CD14-positive monocyte (primary cell): ENCODE data around the gene SIK2. TPM values are rescaled to one million over a fixed set of nuclear protein-coding genes. Genes with fewer than 3 reads are reported as not detected.

Experiments
- DNase-seq, 3 donors: peaks; one replicate each; pipeline ENCODE4 v3.0.0-alpha.2; 2011 to 2022
- H2AFZ ChIP-seq: 2 replicates; pipeline ENCODE4 v1.6.0; 2012; ENCODE audit warnings: mild to moderate bottlenecking, low read depth, low read length, inconsistent platforms; ENCODE audit not compliant: insufficient read depth, poor library complexity, severe bottlenecking
- H3K27ac ChIP-seq, 2 donors: 1 replicate in 1 of 2; 2 replicates in 1 of 2; pipeline ENCODE4 v1.5.1; 2012 to 2013; ENCODE audit warnings: low read length in 2 of 2, control low read depth in 1 of 2, inconsistent platforms in 1 of 2, low read depth in 1 of 2, mild to moderate bottlenecking in 1 of 2
- H3K27me3 ChIP-seq, 2 donors: one replicate each; pipeline versions ENCODE4 v1.6.0 to v1.6.1; 2011 to 2013; ENCODE audit warnings: low read length in 2 of 2; ENCODE audit not compliant: control insufficient read depth in 2 of 2, insufficient read depth in 2 of 2
- H3K36me3 ChIP-seq, 2 donors: replicated peaks in 1 of 2; 1 replicate in 1 of 2; 2 replicates in 1 of 2; pipeline versions ENCODE4 v1.5.1 to v1.6.1; 2012 to 2013; ENCODE audit warnings: low read length in 2 of 2, control low read depth in 1 of 2, inconsistent platforms in 1 of 2, mild to moderate bottlenecking in 1 of 2; ENCODE audit not compliant: insufficient read depth in 2 of 2, control insufficient read depth in 1 of 2
- H3K4me1 ChIP-seq, 2 donors: 1 replicate in 1 of 2; 2 replicates in 1 of 2; pipeline versions ENCODE4 v1.5.1 to v1.6.1; 2012 to 2013; ENCODE audit warnings: low read length in 2 of 2, control low read depth in 1 of 2, inconsistent platforms in 1 of 2, mild to moderate bottlenecking in 1 of 2, moderate library complexity in 1 of 2; ENCODE audit not compliant: insufficient read depth in 2 of 2, control insufficient read depth in 1 of 2
- H3K4me2 ChIP-seq: replicated peaks from 2 replicates; pipeline ENCODE3; 2012; ENCODE audit warnings: low read length, moderate library complexity, mild to moderate bottlenecking; ENCODE audit not compliant: poor library complexity, severe bottlenecking; ENCODE audit errors: extremely low read depth
- H3K4me3 ChIP-seq, 3 experiments: fragments of 200-600 bp in 1 of 3; sonication (generic) in 1 of 3; replicated peaks in 1 of 3; 1 replicate in 2 of 3; 2 replicates in 1 of 3; pipeline ENCODE4 v1.5.1; 2011 to 2013; ENCODE audit warnings: low read length in 3 of 3, mild to moderate bottlenecking in 3 of 3, control low read depth in 2 of 3, low read depth in 2 of 3, inconsistent platforms in 1 of 3, moderate library complexity in 1 of 3
- H3K79me2 ChIP-seq: 2 replicates; pipeline ENCODE4 v1.6.0; 2012; ENCODE audit warnings: mild to moderate bottlenecking, control low read depth, inconsistent platforms, low read length, moderate library complexity; ENCODE audit not compliant: insufficient read depth
- H3K9ac ChIP-seq: 2 replicates; pipeline ENCODE4 v1.6.0; 2017; ENCODE audit warnings: low read length, mild to moderate bottlenecking; ENCODE audit not compliant: insufficient read depth, poor library complexity, severe bottlenecking
- H3K9me3 ChIP-seq, 2 donors: replicated peaks in 1 of 2; 1 replicate in 1 of 2; 2 replicates in 1 of 2; pipeline versions ENCODE4 v1.5.1 to v1.6.1; 2012 to 2013; ENCODE audit warnings: low read length in 2 of 2, control low read depth in 1 of 2; ENCODE audit not compliant: control insufficient read depth in 1 of 2, insufficient read depth in 1 of 2
- H4K20me1 ChIP-seq: 2 replicates; pipeline ENCODE4 v1.6.0; 2012; ENCODE audit warnings: mild to moderate bottlenecking, low read length, control low read depth, moderate library complexity; ENCODE audit not compliant: insufficient read depth
- H3K27ac Mint-ChIP-seq, 7 donors: one replicate each; pipeline ENCODE4 v1.8.0; 2020; ENCODE audit warnings: mild to moderate bottlenecking in 7 of 7, mixed read lengths in 7 of 7, moderate library complexity in 6 of 7, inconsistent platforms in 2 of 7
- H3K27me3 Mint-ChIP-seq, 3 donors: one replicate each; pipeline ENCODE4 v1.8.0; 2021 to 2022; ENCODE audit warnings: low read depth in 3 of 3, mild to moderate bottlenecking in 3 of 3, mixed read lengths in 3 of 3, moderate library complexity in 3 of 3, inconsistent platforms in 1 of 3
- H3K36me3 Mint-ChIP-seq, 2 donors: one replicate each; pipeline ENCODE4 v1.8.0; 2020; ENCODE audit warnings: mixed read lengths in 2 of 2, inconsistent platforms in 1 of 2, mild to moderate bottlenecking in 1 of 2
- H3K4me1 Mint-ChIP-seq: one replicate; pipeline ENCODE4 v1.8.0; 2020; ENCODE audit warnings: mild to moderate bottlenecking, mixed read lengths
- H3K4me3 Mint-ChIP-seq, 2 donors: one replicate each; pipeline ENCODE4 v1.8.0; 2020; ENCODE audit warnings: mild to moderate bottlenecking in 2 of 2, mixed read lengths in 2 of 2, moderate library complexity in 1 of 2
- H3K9me3 Mint-ChIP-seq, 7 donors: one replicate each; pipeline ENCODE4 v1.8.0; 2020 to 2022; ENCODE audit warnings: mixed read lengths in 7 of 7, mild to moderate bottlenecking in 6 of 7, moderate library complexity in 6 of 7, inconsistent platforms in 2 of 7
- WGBS: methylation state at CpG from one replicate; pipeline ENCODE4 v1.1.5; 2013; ENCODE audit warnings: missing lambda C conversion rate; ENCODE audit not compliant: insufficient coverage; 5-methylcytosine and 5-hydroxymethylcytosine counted together
- intact Hi-C, 2 donors: fragments of 100-400 bp; cut with micrococcal nuclease; formaldehyde crosslinking; loops; one replicate each; pipeline versions ENCODE4 v1.15.0 to v1.15.1; 2023
- polyA plus RNA-seq, 3 donors: library from polyadenylated mRNA; depleted of rRNA in 1 of 3; unstranded in 2 of 3; stranded (reverse) in 1 of 3; fragments of 300-500 nt in 2 of 3; fragments of >200 nt in 1 of 3; fragmentation: Illumina TruSeq in 2 of 3; gene quantifications; 1 replicate in 2 of 3; 2 replicates in 1 of 3; pipeline ENCODE4 v1.2.3, GENCODE V29; 2012 to 2021
- TF ChIP-seq, protein P1 (sequence below): fragments of 200-600 bp; IDR thresholded peaks from one replicate; pipeline ENCODE4 v1.8.0; 2022; ENCODE audit warnings: antibody characterized with exemption, mild to moderate bottlenecking

The SIK2 gene
- polyA plus RNA-seq, 3 donors: 0.16 to 8.8 (median 0.23) TPM

- peaks cover 21% of the 10 kb centered on the region for H3K4me1 Mint-ChIP-seq
- H3K4me1 ChIP-seq: peaks cover 12 to 22% of the 10 kb centered on the region in 2 donors
- H3K36me3 Mint-ChIP-seq: no peaks in the 10 kb centered on the region
- no peak overlapping the region for H3K4me3 ChIP-seq
- no peak overlapping the region for H3K4me3 Mint-ChIP-seq
- no peaks in the 10 kb centered on the region for H3K36me3 ChIP-seq
- no peak overlapping the region for H3K4me2 ChIP-seq
- H3K79me2 ChIP-seq: peaks cover 73% of the 10 kb centered on the region
- TF ChIP-seq, protein P1, sequence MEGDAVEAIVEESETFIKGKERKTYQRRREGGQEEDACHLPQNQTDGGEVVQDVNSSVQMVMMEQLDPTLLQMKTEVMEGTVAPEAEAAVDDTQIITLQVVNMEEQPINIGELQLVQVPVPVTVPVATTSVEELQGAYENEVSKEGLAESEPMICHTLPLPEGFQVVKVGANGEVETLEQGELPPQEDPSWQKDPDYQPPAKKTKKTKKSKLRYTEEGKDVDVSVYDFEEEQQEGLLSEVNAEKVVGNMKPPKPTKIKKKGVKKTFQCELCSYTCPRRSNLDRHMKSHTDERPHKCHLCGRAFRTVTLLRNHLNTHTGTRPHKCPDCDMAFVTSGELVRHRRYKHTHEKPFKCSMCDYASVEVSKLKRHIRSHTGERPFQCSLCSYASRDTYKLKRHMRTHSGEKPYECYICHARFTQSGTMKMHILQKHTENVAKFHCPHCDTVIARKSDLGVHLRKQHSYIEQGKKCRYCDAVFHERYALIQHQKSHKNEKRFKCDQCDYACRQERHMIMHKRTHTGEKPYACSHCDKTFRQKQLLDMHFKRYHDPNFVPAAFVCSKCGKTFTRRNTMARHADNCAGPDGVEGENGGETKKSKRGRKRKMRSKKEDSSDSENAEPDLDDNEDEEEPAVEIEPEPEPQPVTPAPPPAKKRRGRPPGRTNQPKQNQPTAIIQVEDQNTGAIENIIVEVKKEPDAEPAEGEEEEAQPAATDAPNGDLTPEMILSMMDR: no peak
- no peak overlapping the region for H3K27ac Mint-ChIP-seq
- no peaks in the 10 kb centered on the region for H3K27me3 Mint-ChIP-seq
- no peak overlapping the region for H2AFZ ChIP-seq
- H3K27ac ChIP-seq: no peak overlapping the region
- H3K9me3 Mint-ChIP-seq: no peaks in the 10 kb centered on the region
- H3K9me3 ChIP-seq: no peaks in the 10 kb centered on the region
- H3K9ac ChIP-seq: no peak overlapping the region
- no peaks in the 10 kb centered on the region for H3K27me3 ChIP-seq
- peaks cover 68% of the 10 kb centered on the region for H4K20me1 ChIP-seq
- no peak for DNase-seq
- intact Hi-C loops: no loop called here
These were observed 4.7 kb downstream of the SIK2 start for GRCh38 chr11:111606986-111607385.

GRCh38 chr11:111607751-111608150 is 5.5 kb downstream of the SIK2 start:
- DNase-seq: no peak
- Mint-ChIP-seq H3K27me3 (no peaks in the 10 kb centered on the region), H3K4me3 (no peak overlapping the region), H3K4me1 (peaks cover 21% of the 10 kb centered on the region), H3K27ac (no peak overlapping the region), H3K36me3 (no peaks in the 10 kb centered on the region), H3K9me3 (no peaks in the 10 kb centered on the region)
- Histone ChIP-seq H3K79me2 (peaks cover 75% of the 10 kb centered on the region), H3K36me3 (no peaks in the 10 kb centered on the region), H3K4me2 (no peak overlapping the region), H3K27ac (no peak overlapping the region), H3K4me3 (no peak overlapping the region), H4K20me1 (peaks cover 74% of the 10 kb centered on the region), H3K27me3 (no peaks in the 10 kb centered on the region), H3K9me3 (no peaks in the 10 kb centered on the region), H3K4me1 (peaks cover 12 to 22% of the 10 kb centered on the region in 2 donors), H2AFZ (no peak overlapping the region), H3K9ac (no peak overlapping the region)
- TF ChIP-seq, protein P1: no peak
- intact Hi-C loops: no loop called here
- no CpG with 5 or more reads among the region's 3 CpGs for WGBS
